SK-N-SH treated with all-trans-retinoic acid at 6 μM for 48 hours (cell line): ENCODE results near the gene PLA2G3.
"Not testable (repeated sequence)": the region's sequence is repeated elsewhere in the genome, so short reads cannot be mapped to it uniquely, and the experiment has no call there.

Experiments used
- ATAC-seq: fragments of 200-7000 bp; cut with Tn5 transposase; 3 replicates; pipeline ENCODE4 v1.9.1; 2020; ENCODE audit warnings: mild to moderate bottlenecking, moderate library complexity
- ARNTL ChIP-seq: fragments of 450-650 bp; formaldehyde crosslinking; IDR thresholded peaks from 2 replicates; pipeline ENCODE4 v1.5.0; 2020; ENCODE audit warnings: low read depth, mild to moderate bottlenecking, moderate library complexity, borderline replicate concordance
- BACH2 ChIP-seq: fragments of 250-450 bp; sonication (Bioruptor Pico); IDR thresholded peaks from 2 replicates; pipeline ENCODE4 v1.9.0; 2021; ENCODE audit warnings: mild to moderate bottlenecking, borderline replicate concordance
- CSDC2 ChIP-seq: fragments of 250-450 bp; sonication (Bioruptor Pico); IDR thresholded peaks from 2 replicates; pipeline ENCODE4 v1.5.0; 2020; ENCODE audit warnings: mild to moderate bottlenecking, moderate library complexity
- GLIS3 ChIP-seq: fragments of 250-450 bp; sonication (Bioruptor Pico); IDR thresholded peaks from 2 replicates; pipeline ENCODE4 v1.5.0; 2020; ENCODE audit warnings: mild to moderate bottlenecking, moderate library complexity
- PPARA ChIP-seq: fragments of 250-450 bp; sonication (Bioruptor Pico); IDR thresholded peaks from 2 replicates; pipeline ENCODE4 v1.5.0; 2020; ENCODE audit warnings: mild to moderate bottlenecking, borderline replicate concordance
- RARB ChIP-seq: fragments of 250-450 bp; sonication (Bioruptor Pico); IDR thresholded peaks from 2 replicates; pipeline ENCODE4 v1.8.0; 2021; ENCODE audit warnings: mild to moderate bottlenecking, moderate library complexity
- SNAI2 ChIP-seq: fragments of 250-450 bp; sonication (Bioruptor Pico); IDR thresholded peaks from 2 replicates; pipeline ENCODE4 v1.5.0; 2020; ENCODE audit warnings: mild to moderate bottlenecking, moderate library complexity
- TCF4 ChIP-seq: fragments of 250-450 bp; sonication (Bioruptor Pico); IDR thresholded peaks from 2 replicates; pipeline ENCODE4 v1.8.0; 2021; ENCODE audit warnings: mild to moderate bottlenecking, moderate library complexity, borderline replicate concordance
- TOX ChIP-seq: fragments of 250-450 bp; sonication (Bioruptor Pico); IDR thresholded peaks from 2 replicates; pipeline ENCODE4 v1.8.0; 2021; ENCODE audit warnings: mild to moderate bottlenecking, moderate library complexity, borderline replicate concordance
- ZC3H10 ChIP-seq: fragments of 250-450 bp; sonication (Bioruptor Pico); IDR thresholded peaks from 2 replicates; pipeline ENCODE4 v1.5.1; 2021; ENCODE audit warnings: mild to moderate bottlenecking, moderate library complexity
- ZFP3 ChIP-seq: fragments of 250-450 bp; sonication (Bioruptor Pico); IDR thresholded peaks from 2 replicates; pipeline ENCODE4 v1.5.0; 2020; ENCODE audit warnings: mild to moderate bottlenecking, moderate library complexity
- ZFP30 ChIP-seq: fragments of 450-650 bp; formaldehyde crosslinking; IDR thresholded peaks from 2 replicates; pipeline ENCODE4 v1.5.0; 2022; ENCODE audit warnings: mild to moderate bottlenecking, moderate library complexity
- ZNF565 ChIP-seq: fragments of 450-650 bp; formaldehyde crosslinking; conservative IDR thresholded peaks from 2 replicates; pipeline ENCODE4 v1.5.0; 2020; ENCODE audit warnings: low read depth, mild to moderate bottlenecking, moderate library complexity
- ZNF70 ChIP-seq: fragments of 450-650 bp; formaldehyde crosslinking; IDR thresholded peaks from 2 replicates; pipeline ENCODE4 v1.5.0; 2020; ENCODE audit warnings: mild to moderate bottlenecking, moderate library complexity
- ZNF8 ChIP-seq: fragments of 450-650 bp; formaldehyde crosslinking; IDR thresholded peaks from 2 replicates; pipeline ENCODE4 v1.5.0; 2020; ENCODE audit warnings: mild to moderate bottlenecking, moderate library complexity
- TF ChIP-seq, protein P1 (sequence below): fragments of 250-450 bp; sonication (Bioruptor Pico); IDR thresholded peaks from 2 replicates; pipeline ENCODE4 v1.5.1; 2021; ENCODE audit warnings: mild to moderate bottlenecking, moderate library complexity
- TF ChIP-seq, protein P2 (sequence below): fragments of 250-450 bp; sonication (Bioruptor Pico); IDR thresholded peaks from 2 replicates; pipeline ENCODE4 v1.8.0; 2020; ENCODE audit warnings: mild to moderate bottlenecking, moderate library complexity, borderline replicate concordance
- TF ChIP-seq, protein P3 (sequence below): fragments of 250-450 bp; sonication (Bioruptor Pico); IDR thresholded peaks from 2 replicates; pipeline ENCODE4 v1.5.1; 2020; ENCODE audit warnings: low read depth, mild to moderate bottlenecking, moderate library complexity
- TF ChIP-seq, protein P4 (sequence below): fragments of 250-450 bp; sonication (Bioruptor Pico); IDR thresholded peaks from 2 replicates; pipeline ENCODE4 v1.5.0; 2020; ENCODE audit warnings: mild to moderate bottlenecking, moderate library complexity

The PLA2G3 gene

DNA sequence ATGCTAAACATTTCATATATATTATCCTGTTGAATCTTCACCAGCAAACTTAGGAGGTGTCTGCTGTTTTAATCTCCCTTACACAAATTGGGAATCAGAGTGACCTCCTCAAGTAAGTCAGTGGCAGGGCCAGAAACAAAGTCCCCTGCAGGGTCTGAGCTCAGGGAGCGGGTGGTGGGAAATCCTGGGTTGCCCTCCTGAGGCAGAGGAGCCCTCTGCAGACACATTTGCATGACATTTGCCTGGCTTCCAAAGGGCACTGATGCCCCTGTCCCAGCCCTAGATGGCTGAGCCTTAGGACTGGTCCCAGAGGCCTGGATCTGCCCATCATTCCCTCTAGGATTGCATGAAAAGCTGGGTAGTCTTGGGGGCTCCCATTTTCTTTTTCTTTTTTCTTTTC is 19.7 kb downstream of the PLA2G3 start:
- no peak for ATAC-seq
- TF ChIP-seq ARNTL (CRISPR knock-in tag), result no peak
- TF ChIP-seq ZC3H10 (CRISPR knock-in tag), result no peak
- TF ChIP-seq, protein P1, sequence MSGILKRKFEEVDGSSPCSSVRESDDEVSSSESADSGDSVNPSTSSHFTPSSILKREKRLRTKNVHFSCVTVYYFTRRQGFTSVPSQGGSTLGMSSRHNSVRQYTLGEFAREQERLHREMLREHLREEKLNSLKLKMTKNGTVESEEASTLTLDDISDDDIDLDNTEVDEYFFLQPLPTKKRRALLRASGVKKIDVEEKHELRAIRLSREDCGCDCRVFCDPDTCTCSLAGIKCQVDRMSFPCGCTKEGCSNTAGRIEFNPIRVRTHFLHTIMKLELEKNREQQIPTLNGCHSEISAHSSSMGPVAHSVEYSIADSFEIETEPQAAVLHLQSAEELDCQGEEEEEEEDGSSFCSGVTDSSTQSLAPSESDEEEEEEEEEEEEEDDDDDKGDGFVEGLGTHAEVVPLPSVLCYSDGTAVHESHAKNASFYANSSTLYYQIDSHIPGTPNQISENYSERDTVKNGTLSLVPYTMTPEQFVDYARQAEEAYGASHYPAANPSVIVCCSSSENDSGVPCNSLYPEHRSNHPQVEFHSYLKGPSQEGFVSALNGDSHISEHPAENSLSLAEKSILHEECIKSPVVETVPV (CRISPR knock-in tag), result no peak
- TF ChIP-seq TOX, result no peak
- TF ChIP-seq, protein P2, sequence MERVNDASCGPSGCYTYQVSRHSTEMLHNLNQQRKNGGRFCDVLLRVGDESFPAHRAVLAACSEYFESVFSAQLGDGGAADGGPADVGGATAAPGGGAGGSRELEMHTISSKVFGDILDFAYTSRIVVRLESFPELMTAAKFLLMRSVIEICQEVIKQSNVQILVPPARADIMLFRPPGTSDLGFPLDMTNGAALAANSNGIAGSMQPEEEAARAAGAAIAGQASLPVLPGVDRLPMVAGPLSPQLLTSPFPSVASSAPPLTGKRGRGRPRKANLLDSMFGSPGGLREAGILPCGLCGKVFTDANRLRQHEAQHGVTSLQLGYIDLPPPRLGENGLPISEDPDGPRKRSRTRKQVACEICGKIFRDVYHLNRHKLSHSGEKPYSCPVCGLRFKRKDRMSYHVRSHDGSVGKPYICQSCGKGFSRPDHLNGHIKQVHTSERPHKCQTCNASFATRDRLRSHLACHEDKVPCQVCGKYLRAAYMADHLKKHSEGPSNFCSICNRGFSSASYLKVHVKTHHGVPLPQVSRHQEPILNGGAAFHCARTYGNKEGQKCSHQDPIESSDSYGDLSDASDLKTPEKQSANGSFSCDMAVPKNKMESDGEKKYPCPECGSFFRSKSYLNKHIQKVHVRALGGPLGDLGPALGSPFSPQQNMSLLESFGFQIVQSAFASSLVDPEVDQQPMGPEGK, result no peak
- TF ChIP-seq SNAI2 (CRISPR knock-in tag), result no peak
- TF ChIP-seq ZNF565 (CRISPR knock-in tag), result no peak
- TF ChIP-seq GLIS3 (CRISPR knock-in tag), result no peak

DNA sequence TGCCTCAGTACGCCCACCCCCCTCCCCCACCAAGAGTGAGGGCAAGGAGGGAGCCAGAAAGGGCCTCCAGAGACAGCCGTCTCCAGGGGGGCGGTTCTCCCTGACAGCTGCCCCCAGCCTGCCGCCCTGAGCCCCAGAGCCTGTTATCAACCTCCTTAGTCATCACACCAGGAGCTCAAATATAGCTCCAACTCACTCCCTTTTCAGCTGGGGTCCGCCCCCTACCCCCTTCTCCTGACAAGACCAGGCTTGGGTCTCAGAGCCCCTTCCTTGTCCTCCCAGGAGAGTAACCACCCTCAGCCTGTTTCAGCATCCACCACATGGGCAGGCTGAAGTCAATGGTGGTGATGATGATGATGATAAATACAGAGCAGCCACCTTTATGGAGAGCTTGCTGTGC is 20.1 kb downstream of the PLA2G3 start:
- no peak for ATAC-seq
- TF ChIP-seq BACH2 (CRISPR knock-in tag), result no peak
- TF ChIP-seq, protein P3, sequence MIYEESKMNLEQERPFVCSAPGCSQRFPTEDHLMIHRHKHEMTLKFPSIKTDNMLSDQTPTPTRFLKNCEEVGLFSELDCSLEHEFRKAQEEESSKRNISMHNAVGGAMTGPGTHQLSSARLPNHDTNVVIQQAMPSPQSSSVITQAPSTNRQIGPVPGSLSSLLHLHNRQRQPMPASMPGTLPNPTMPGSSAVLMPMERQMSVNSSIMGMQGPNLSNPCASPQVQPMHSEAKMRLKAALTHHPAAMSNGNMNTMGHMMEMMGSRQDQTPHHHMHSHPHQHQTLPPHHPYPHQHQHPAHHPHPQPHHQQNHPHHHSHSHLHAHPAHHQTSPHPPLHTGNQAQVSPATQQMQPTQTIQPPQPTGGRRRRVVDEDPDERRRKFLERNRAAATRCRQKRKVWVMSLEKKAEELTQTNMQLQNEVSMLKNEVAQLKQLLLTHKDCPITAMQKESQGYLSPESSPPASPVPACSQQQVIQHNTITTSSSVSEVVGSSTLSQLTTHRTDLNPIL (CRISPR knock-in tag), result no peak
- TF ChIP-seq ZNF70, result no peak
- no peak for TF ChIP-seq ZFP30 (CRISPR knock-in tag)
- no peak for TF ChIP-seq TOX
- TF ChIP-seq ZC3H10 (CRISPR knock-in tag), result no peak
- TF ChIP-seq ARNTL (CRISPR knock-in tag), result no peak

DNA sequence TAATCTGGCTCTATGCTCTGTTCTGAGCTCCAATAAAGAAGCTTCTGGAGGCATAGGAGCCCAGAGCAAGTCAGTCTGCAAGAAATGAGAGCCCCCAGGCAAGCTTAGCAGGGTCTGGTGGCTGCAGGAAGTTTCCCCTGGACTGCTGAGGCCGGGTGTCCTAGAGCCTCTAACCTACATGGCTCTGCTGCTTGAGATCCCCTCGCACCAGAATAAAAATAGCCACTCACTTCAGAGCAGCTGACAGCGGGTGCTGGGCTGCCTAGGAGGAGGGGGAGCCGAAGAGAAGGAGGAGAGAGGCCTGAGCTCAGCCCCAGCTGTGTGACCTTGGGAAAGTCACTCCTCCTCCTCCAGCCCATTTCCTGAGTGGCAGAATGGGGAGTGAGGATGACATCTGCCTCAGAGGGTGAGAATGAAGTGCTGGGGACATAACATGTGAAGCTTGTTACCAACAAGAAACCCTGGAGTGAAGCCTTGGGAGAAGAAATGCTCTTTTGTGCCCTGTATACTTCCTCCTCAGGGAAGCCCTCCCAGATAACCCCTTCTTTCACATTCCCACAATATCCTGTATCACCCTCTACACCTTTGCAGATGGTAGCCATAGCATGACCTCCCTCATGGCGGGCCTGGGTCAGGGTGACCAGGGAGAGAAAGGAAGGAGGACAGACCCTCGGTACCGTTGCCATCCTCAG is 21.1 kb downstream of the PLA2G3 start:
- no peak for ATAC-seq
- no peak for TF ChIP-seq TOX
- TF ChIP-seq, protein P2, result no peak

DNA sequence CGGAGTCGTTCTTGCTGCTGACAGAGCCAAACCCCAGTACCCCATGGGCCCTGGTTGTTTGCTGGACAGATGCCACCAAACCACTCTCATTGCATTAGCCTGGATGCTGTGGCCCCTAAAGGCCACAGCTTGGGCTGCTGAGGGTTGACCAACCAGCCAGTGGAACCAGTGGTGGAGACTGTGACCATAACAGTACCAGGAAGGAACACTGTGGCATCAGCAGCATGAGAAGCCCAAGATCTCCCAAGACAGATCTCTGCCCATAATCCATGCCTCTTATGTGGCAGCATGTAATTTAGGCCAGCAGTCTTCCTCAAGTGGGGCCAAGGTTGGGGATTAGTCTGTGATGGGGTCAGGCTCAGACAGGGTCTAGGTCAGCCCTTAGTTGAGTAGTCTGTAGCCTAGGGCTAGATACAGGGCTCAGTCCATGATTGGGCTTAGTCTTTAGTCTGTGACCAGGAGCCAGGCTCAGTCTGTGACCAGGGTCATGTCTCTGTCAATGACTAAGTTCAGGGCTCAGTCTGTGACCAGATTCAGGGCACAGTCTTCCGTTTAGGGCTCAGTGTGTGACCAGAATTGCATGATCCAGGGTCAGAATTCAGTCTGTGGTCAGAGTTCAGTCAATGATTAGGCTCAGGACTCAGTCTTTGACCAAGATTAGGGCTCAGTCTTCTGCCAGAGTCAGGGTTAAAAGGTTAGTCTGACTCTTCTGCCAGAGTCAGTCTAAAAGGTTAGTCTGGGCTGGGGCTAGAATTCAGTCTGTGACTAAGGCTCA is 22.1 kb downstream of the PLA2G3 start:
- no peak for ATAC-seq
- TF ChIP-seq, protein P1 (CRISPR knock-in tag), result no peak
- TF ChIP-seq TCF4 (CRISPR knock-in tag) (no peak), TOX (no peak), RARB (no peak), ZFP3 (CRISPR knock-in tag) (no peak), CSDC2 (CRISPR knock-in tag) (no peak), ARNTL (CRISPR knock-in tag) (no peak), PPARA (CRISPR knock-in tag) (no peak), SNAI2 (CRISPR knock-in tag) (no peak), GLIS3 (CRISPR knock-in tag) (no peak), ZNF8 (CRISPR knock-in tag) (no peak), ZC3H10 (CRISPR knock-in tag) (no peak)
- TF ChIP-seq, protein P4, sequence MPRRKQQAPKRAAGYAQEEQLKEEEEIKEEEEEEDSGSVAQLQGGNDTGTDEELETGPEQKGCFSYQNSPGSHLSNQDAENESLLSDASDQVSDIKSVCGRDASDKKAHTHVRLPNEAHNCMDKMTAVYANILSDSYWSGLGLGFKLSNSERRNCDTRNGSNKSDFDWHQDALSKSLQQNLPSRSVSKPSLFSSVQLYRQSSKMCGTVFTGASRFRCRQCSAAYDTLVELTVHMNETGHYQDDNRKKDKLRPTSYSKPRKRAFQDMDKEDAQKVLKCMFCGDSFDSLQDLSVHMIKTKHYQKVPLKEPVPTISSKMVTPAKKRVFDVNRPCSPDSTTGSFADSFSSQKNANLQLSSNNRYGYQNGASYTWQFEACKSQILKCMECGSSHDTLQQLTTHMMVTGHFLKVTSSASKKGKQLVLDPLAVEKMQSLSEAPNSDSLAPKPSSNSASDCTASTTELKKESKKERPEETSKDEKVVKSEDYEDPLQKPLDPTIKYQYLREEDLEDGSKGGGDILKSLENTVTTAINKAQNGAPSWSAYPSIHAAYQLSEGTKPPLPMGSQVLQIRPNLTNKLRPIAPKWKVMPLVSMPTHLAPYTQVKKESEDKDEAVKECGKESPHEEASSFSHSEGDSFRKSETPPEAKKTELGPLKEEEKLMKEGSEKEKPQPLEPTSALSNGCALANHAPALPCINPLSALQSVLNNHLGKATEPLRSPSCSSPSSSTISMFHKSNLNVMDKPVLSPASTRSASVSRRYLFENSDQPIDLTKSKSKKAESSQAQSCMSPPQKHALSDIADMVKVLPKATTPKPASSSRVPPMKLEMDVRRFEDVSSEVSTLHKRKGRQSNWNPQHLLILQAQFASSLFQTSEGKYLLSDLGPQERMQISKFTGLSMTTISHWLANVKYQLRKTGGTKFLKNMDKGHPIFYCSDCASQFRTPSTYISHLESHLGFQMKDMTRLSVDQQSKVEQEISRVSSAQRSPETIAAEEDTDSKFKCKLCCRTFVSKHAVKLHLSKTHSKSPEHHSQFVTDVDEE (CRISPR knock-in tag), result no peak
- TF ChIP-seq, protein P3 (CRISPR knock-in tag), result no peak

DNA sequence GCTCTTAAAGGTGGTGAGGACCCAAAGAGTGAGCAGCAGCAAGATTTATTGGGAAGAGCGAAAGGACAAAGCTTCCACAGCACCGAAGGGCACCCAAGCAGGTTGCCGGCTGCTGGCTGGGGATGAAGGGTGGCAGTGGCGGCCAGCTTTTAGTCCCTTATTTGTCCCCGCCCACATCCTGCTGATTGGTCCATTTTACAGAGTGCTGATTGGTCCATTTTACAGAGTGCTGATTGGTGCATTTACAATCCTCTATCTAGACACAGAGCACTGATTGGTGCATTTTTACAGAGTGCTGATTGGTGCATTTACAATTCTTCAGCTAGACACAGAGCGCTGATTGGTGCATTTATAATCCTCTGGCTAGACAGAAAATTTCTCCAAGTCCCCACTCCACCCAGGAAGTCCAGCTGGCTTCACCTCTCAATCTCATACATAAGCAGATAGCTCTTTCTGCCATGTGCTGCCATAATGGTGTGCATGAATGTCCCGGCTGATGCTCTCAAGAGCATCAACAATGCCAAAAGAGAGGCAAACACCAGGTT is 27.7 kb downstream of the PLA2G3 start:
- not testable (repeated sequence) for ATAC-seq
